HG03521 (cell line): ENCODE results near the gene PXMP2.
"Not testable (repeated sequence)": the region's sequence is repeated elsewhere in the genome, so short reads cannot be mapped to it uniquely, and the experiment has no call there.

Source experiments
- ATAC-seq: cut with Tn5 transposase; IDR thresholded peaks from one replicate; pipeline ENCODE4 v1.9.1; 2021; ENCODE audit warnings: mild to moderate bottlenecking, moderate library complexity; ENCODE audit not compliant: unreplicated experiment

The PXMP2 gene

GRCh38 chr12:132746613-132747012 lies 59.2 kb downstream of the PXMP2 start:
- ATAC-seq = no peak

- no peak for ATAC-seq
Measured at GRCh38 chr12:132747395-132747794, 60.0 kb downstream of the PXMP2 start.

GRCh38 chr12:132747896-132748295 lies 60.5 kb downstream of the PXMP2 start:
- no peak for ATAC-seq

GRCh38 chr12:132748319-132748718 lies 60.9 kb downstream of the PXMP2 start:
- no peak for ATAC-seq

GRCh38 chr12:132753670-132754069 lies 66.3 kb downstream of the PXMP2 start:
- ATAC-seq = not testable (repeated sequence)

- ATAC-seq = no peak
Measured at GRCh38 chr12:132754160-132754932, 67.0 kb downstream of the PXMP2 start.
